Measurements from ENCODE around the gene OSBPL2. TPM values are rescaled to one million over a fixed set of nuclear protein-coding genes. Genes with fewer than 3 reads are reported as not detected.

The OSBPL2 gene
- total and polyA plus RNA-seq, 2 donors (not counting 1 experiment from before 2014, with no cell fraction given): 28.1 to 74.3 TPM

GRCh38 chr20:62326559-62326958, 88.2 kb downstream of the OSBPL2 start:
- intact Hi-C loops (cut with micrococcal nuclease): no loop called here
- Histone ChIP-seq H3K36me3 (replicated peaks in 1 of 2; ENCODE audit: control extremely low read depth in 1 of 2, control insufficient read depth in 1 of 2, extremely low read depth in 1 of 2, insufficient read depth in 2 of 2, low read length in 1 of 2) (peaks cover 0 to 46% of the 10 kb centered on the region in 2 experiments), H3K4me1 (ENCODE audit: control insufficient read depth in 2 of 2, insufficient read depth in 2 of 2, low read length in 2 of 2) (no peaks in the 10 kb centered on the region), H3K9me3 (ENCODE audit: control extremely low read depth in 1 of 3, control insufficient read depth in 2 of 3, insufficient read depth in 1 of 3, low read length in 2 of 3) (no peaks in the 10 kb centered on the region), H3K4me2 (replicated peaks; ENCODE audit: low read depth, low read length, poor library complexity, severe bottlenecking) (no peak overlapping the region), H3K9ac (ENCODE audit: low read length) (no peak overlapping the region), H3K4me3 (ENCODE audit: control extremely low read depth in 1 of 5, extremely low read depth in 1 of 5, insufficient read depth in 1 of 5, low read depth in 2 of 5, low read length in 4 of 5) (no peak overlapping the region), H3K27ac (ENCODE audit: low read length in 2 of 2) (no peak overlapping the region), H2AFZ (ENCODE audit: insufficient read depth, low read depth, low read length, poor library complexity, severe bottlenecking) (no peak overlapping the region), H3K79me2 (ENCODE audit: control insufficient read depth, insufficient read depth, low read length) (no peaks in the 10 kb centered on the region), H4K20me1 (ENCODE audit: control insufficient read depth, insufficient read depth, low read length, poor library complexity, severe bottlenecking) (no peaks in the 10 kb centered on the region), H3K27me3 (replicated peaks in 1 of 4; ENCODE audit: control extremely low read depth in 1 of 4, control insufficient read depth in 3 of 4, insufficient read depth in 4 of 4, low read length in 3 of 4) (no peaks in the 10 kb centered on the region)
- 87% methylated on average over 12 of the region's 14 CpGs for WGBS (ENCODE audit: insufficient coverage)
- TF ChIP-seq EZH2 (IDR thresholded peaks at IDR 0.05; ENCODE audit: borderline replicate concordance, insufficient read depth, low read depth, low read length, poor library complexity, severe bottlenecking) (no peak), CTCF (IDR thresholded peaks at IDR 0.05) (no peak)
- ChIA-PET CTCF (no interaction called here), POLR2A (no interaction called here)
- no peak for ATAC-seq (ENCODE audit: low read depth)
- Mint-ChIP-seq H3K4me1 (no peaks in the 10 kb centered on the region), H3K4me3 (no peak overlapping the region), H3K9me3 (ENCODE audit: insufficient read depth) (no peaks in the 10 kb centered on the region), H3K27me3 (no peaks in the 10 kb centered on the region), H3K27ac (no peak overlapping the region)
- DNase-seq: no peak

- Mint-ChIP-seq H3K27me3 (no peaks in the 10 kb centered on the region), H3K27ac (no peak overlapping the region), H3K9me3 (ENCODE audit: insufficient read depth) (no peaks in the 10 kb centered on the region), H3K4me1 (no peaks in the 10 kb centered on the region), H3K4me3 (no peak overlapping the region)
- TF ChIP-seq EZH2 (IDR thresholded peaks at IDR 0.05; ENCODE audit: borderline replicate concordance, insufficient read depth, low read depth, low read length, poor library complexity, severe bottlenecking): no peak
- no peak for TF ChIP-seq CTCF (IDR thresholded peaks at IDR 0.05)
- ChIA-PET CTCF (no interaction called here), POLR2A (interaction anchor here (0.6 kb wide), 1 partner anchor 392 kb away, joined by 3 read pairs; no protein-coding TSS in a partner anchor)
- Histone ChIP-seq H3K9ac (ENCODE audit: low read length) (no peak overlapping the region), H3K27me3 (replicated peaks in 1 of 4; ENCODE audit: control extremely low read depth in 1 of 4, control insufficient read depth in 3 of 4, insufficient read depth in 4 of 4, low read length in 3 of 4) (no peaks in the 10 kb centered on the region), H3K9me3 (ENCODE audit: control extremely low read depth in 1 of 3, control insufficient read depth in 2 of 3, insufficient read depth in 1 of 3, low read length in 2 of 3) (no peaks in the 10 kb centered on the region), H3K4me3 (ENCODE audit: control extremely low read depth in 1 of 5, extremely low read depth in 1 of 5, insufficient read depth in 1 of 5, low read depth in 2 of 5, low read length in 4 of 5) (no peak overlapping the region), H2AFZ (ENCODE audit: insufficient read depth, low read depth, low read length, poor library complexity, severe bottlenecking) (no peak overlapping the region), H3K27ac (ENCODE audit: low read length in 2 of 2) (no peak overlapping the region), H3K79me2 (ENCODE audit: control insufficient read depth, insufficient read depth, low read length) (no peaks in the 10 kb centered on the region), H3K4me1 (ENCODE audit: control insufficient read depth in 2 of 2, insufficient read depth in 2 of 2, low read length in 2 of 2) (no peaks in the 10 kb centered on the region), H3K36me3 (replicated peaks in 1 of 2; ENCODE audit: control extremely low read depth in 1 of 2, control insufficient read depth in 1 of 2, extremely low read depth in 1 of 2, insufficient read depth in 2 of 2, low read length in 1 of 2) (peaks cover 0 to 47% of the 10 kb centered on the region in 2 experiments), H3K4me2 (replicated peaks; ENCODE audit: low read depth, low read length, poor library complexity, severe bottlenecking) (no peak overlapping the region), H4K20me1 (ENCODE audit: control insufficient read depth, insufficient read depth, low read length, poor library complexity, severe bottlenecking) (no peaks in the 10 kb centered on the region)
- WGBS (ENCODE audit: insufficient coverage): 87% methylated on average over 29 of the region's 30 CpGs
- ATAC-seq (ENCODE audit: low read depth): no peak
- intact Hi-C loops (cut with micrococcal nuclease): no loop called here
- DNase-seq: no peak
Measured at GRCh38 chr20:62326959-62327725, 88.8 kb downstream of the OSBPL2 start.
